T-helper 22 cell (primary cell): ENCODE measurements around the gene B3GNT3.

Source experiments
- DNase-seq: peaks from one replicate; pipeline ENCODE4 v3.0.0-alpha.2; 2020; ENCODE audit warnings: low read depth

The B3GNT3 gene

DNA sequence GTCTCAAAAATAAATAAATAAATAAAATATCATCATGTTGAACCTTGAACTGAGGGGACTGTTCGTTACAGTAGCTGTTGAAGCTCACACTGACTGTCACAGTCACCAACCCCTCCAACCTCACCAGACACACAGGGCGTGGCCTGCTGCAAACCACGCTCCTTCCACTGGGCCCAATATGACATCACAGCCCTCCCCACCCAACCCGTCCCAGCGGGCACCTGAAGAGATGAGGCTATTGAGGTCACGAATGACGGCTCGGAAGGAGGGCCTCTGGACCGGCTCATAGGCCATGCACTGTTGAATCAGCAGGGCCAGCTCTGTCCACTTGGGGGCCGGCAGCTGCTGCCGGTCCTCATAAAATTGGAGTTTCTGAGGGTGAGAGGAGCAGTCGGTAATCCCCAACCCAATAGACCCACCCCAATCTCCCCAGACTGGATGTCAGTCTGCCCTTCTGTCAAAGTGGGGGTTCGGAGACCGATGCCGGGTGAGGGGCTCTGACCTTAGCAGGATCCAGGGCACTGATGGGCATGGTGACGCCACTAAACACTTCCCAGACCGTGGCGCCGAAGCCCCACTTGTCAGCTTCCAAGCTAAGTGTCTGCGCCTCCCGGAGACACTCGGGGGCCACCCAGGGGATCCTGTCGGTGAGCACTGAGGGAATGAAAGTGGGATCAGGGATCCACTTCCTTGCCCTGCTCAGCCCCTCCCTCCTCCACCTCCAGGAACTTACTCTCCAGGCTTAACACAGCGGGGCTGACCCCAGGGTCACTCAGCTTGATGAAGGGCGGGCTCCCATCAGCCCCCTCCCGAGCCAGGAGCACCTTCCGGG, 39.6 kb downstream of the B3GNT3 start:
- DNase-seq, result no peak

GRCh38 chr19:17835182-17836006, 40.5 kb downstream of the B3GNT3 start:
- no peak for DNase-seq

GRCh38 chr19:17836530-17836929, 41.6 kb downstream of the B3GNT3 start:
- no peak for DNase-seq

- DNase-seq, result no peak
These were observed 43.0 kb downstream of the B3GNT3 start for GRCh38 chr19:17837972-17838371.

DNA sequence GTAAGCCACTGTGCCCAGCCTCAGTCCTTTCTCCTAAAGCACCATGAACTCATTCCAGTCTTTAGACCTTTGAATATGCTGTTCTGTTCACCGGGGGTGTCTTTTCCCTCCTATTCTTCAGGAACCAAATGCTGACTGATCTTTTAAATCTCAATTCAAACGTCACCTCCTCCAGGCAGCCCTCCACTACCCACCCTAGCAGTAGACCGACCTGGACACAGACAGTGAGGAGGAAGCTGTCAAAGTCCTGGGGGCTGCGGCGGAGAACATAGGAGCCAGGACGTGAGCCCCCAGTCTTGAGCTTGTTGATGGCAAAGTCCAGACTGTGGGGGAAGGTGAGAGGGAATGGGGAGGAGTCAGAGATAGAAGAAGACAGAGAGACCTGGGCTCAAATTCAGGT, 45.1 kb downstream of the B3GNT3 start:
- DNase-seq, result no peak

DNA sequence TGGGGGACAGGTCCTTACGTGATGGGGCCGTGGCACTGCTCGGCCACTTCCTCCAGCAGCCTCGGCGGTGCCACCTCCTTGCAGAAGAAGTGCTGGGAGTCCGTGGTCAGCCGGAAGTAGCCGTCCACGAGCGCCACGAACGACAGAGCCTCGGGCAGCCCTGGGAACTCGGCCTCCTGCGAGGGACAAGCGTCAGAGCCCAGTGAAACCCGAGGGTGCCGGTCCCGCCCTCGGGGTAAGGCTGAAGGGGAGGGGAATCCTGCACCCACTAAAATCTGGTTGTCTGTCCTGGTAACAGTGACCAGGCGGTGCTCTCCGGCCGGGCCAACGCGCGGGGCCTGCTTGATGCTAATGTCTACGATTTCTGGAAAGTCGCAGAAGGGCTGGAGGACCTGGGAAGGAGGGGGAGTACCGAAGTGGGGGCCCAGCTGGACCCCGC, 46.5 kb downstream of the B3GNT3 start:
- no peak for DNase-seq

GRCh38 chr19:17841810-17842662, 47.1 kb downstream of the B3GNT3 start:
- DNase-seq, result no peak

GRCh38 chr19:17842663-17843291, 47.8 kb downstream of the B3GNT3 start:
- DNase-seq, result no peak

DNA sequence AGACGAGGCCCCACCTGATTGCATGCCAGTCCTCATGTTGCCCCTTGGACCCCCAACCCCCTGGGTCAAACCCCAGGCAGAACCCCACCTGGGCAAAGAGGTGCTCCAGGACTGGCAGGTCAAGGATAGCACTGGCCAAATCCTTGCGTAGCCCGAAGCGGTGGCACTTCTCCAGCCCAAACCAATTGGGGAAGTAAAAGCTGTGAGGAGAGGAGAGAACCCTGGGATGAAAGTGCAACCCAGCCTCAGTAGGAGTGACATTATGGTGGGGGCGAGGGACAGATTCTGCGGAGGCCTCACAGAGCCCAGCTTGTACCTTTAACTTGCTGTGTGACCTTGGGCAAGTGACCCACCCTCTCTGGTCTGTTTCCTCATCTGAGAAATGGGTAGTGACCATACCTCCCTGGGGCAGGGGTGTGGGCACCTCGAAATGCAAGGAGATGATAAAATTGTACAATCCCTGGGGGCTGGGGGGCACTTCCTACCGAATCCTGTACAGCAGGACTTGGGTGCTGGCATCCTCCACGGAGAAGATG, 48.4 kb downstream of the B3GNT3 start:
- DNase-seq, result no peak

DNA sequence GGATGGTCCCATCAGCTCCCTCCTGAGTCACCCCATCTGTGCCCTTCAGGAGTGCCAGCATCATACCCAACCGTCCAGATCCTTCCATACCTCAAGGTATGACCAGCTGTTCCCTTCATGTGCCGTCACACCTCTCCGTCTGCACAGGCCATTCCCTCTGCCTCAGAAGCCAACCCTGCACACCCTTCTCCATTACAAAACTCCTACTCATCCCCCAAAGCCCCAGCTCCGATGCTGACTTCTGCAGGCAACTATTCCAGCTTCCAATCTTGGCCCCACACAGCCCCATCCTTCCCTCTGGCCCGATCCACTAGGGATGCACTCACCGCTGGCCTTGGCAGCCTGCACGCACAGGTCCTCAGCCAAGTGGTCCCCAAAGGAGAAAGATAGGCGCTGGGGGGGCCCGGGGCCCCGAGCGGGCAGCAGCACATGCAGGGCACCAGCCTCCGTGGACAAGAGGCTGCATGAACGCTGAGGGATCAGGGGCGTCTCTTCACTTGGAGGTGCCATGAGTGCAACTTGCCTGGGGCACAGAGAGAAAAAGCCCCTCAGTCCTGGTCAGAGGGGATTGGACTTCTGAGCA, 49.1 kb downstream of the B3GNT3 start:
- no peak for DNase-seq

DNA sequence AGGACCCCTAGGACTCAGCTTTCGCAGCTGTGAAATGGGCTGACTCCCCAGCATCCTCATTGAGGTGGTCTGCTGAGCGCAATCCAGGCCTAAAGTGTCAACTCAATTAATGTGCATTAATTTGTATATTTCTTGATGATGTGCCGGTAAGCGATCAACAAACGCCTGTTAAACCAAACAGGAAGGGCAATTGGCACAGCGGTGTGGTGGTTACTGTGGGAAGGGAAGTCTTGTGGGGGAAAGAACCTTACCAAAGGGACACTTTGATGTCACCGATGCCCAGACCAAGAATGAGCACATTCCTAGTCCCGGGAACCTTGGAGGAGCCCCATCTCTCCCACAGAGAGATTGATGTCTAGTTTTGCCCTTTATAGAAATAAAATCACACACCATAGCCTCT, 51.2 kb downstream of the B3GNT3 start:
- DNase-seq, result peak; percentile 51

DNA sequence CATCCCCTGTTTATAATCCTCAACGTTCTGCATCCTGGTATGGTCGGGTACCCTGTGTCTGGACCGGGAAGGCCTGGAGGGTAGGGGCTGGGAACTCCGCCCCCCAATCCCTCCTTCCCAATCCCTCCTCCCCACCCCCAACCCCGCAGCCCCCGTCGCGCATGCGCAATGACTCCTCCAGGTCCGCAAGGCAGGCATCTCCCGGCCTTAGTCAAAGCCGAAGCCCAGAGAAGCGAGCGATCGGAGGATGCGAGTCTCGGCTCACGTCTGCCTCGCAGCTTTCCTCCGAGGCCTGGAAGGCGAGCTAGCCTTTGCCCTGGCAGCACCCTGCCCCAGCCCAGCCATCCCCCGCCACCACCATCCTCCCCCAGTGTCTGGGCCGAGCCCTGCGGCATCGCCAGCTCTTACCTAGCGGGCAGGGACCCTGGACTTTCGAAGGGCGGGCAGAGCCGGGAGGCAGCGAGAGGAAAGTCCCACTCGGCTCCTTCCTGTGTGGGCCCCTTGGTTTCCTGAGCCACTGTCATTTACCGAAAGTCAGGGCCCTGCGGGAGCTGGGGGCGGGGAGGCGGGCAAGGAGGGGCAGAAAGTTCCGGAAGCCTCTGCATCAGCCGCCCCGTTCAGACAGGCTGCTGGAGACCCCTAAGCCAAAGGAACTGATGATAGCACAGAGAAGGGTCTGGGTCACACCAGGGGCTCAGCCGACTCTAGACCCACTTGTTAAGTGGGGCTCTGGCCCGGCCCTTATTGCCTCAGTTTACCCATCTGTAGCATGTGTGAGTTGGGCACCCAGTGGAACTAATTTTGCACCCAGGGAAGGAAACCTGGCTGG, 52.8 kb downstream of the B3GNT3 start, which contains the start of gene JAK3:
Gene JAK3 (minus strand): TSS at position 445 of the 829 bp plus-strand sequence. CDS start 3,565 bp downstream, outside the sequence.
- DNase-seq, result peak; percentile 76

DNA sequence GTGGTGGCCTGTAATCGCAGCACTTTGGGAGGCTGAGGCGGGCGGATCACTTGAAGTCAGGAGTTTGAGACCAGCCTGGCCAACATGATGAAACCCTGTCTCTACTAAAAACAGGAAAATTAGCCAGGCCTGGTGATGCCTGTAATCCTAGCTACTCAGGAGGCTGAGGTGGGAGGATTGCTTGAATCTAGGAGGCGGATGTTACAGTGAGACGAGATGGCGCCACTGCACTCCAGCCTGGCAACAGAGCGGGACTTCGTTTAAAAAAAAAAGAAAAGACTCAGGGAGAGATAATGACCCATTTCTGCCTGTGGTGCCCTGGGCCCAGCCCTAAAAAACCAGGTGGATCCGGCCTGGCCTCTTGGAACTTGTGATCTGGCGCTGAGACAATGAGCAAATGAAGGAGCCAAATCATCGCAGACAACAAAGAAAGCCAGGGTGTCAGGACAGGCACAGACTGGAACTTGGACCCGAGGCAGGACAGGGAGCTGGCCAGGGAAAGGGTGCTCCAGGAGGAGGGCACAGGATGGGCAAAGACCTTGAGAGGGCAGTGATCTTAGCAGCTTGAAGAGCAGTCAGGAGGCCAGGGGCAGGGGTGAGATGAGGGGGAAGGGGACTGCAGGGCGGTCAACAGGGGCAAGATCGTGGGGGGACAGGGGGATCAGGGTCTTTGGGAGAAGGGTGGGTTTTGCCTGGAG, 53.8 kb downstream of the B3GNT3 start:
- no peak for DNase-seq

- no peak for DNase-seq
These were observed 59.1 kb downstream of the B3GNT3 start for GRCh38 chr19:17854061-17854460.

DNA sequence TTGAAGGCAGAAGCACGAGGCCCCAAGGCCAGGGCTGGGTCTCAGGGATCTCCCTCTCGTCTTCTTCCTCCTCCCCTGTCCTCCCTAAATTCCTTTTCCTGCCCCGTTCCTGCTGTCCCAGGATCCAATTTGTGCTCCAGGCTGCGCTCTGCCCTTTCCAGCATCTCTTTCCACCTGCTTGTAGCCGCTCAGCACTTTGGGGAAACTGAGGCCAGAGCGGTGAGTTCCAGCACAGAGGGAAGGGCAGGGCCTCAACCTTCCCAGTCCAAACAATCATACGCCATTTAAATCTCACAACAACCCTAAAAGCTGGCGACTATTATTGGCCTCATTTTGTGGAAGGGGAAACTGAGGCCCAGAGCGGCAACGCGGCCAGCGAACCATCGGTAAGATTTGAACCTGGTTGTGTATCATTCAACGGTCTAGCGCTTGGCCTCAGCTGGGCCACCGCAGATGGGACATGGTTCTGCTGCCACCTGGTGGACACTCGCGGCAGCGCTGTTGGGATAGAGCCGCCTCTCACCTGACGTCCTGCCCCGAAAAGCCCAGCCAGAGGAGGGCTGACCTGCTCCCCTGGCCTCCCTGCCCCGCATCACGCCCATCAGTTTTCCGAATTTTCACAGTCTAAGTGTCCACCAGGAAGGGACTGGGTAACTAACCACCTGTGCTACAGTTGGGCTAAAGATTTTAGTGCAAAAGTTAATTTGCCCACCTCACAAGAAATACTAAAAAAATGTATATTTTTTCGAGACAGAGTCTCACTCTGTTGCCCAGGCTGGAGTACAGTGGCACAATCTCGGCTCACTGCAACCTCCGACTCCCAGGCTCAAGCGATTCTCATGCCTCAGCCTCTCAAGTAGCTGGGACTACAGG, 60.6 kb downstream of the B3GNT3 start:
- peak; percentile 61 for DNase-seq

GRCh38 chr19:17859533-17860330, 64.8 kb downstream of the B3GNT3 start, which contains the start of gene RPL18A:
RPL18A (plus strand) TSS chr19:17859910; CDS start chr19:17859957, 47 bp downstream.
- peak; percentile 99 for DNase-seq

DNA sequence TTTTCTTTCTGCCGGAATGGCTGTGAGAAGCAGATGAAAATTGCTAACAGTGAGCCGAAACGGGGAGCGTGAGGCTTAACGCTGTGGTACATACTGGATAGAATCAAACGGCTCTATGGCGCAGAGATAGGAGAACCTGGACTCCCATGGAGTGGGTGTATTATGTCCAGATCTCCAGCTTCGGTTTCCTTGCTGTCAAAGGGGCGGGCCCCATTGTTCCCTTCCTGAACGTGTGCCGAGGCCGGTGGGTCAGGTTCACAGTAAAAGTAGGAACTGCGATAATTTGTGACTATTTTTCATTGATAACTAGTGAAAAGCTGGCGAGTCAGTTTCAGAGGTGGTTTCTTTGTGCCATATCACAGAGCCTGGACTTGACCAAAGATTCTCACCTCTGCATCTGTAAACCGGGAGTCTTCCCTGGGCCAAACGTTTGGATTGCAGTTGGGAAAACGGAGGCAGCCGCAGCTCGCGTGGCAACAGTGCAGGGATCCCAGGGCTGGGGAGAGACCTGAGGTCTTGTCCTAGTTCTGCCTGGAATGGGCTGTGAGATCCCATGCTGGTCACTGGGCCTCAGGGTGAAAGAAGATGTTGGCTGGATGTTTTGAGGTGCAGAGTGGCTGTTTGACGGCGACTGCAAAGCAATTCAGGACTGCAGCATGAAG, 65.5 kb downstream of the B3GNT3 start:
- DNase-seq, result no peak
